Endothelial cell of umbilical vein (primary cell): ENCODE measurements around the gene SIGLEC7. TPM values are rescaled to one million over a fixed set of nuclear protein-coding genes. Genes with fewer than 3 reads are reported as not detected.

Experiments
- BruUV-seq: library from RNA; stranded (reverse); fragments of 400-500 nt; replicated peaks from 2 replicates; lab custom pipeline; 2021; lab: Mats Ljungman, UMichigan
- CTCF ChIA-PET: fragments of 300-600, 350-600 bp; sonication (Branson Sonifier 250); formaldehyde crosslinking; loops from one replicate; lab custom pipeline; 2021; ENCODE audit warnings: antibody characterized with exemption, inconsistent platforms; lab: Charles Lee
- POLR2A ChIA-PET: fragments of 300-600, 350-600 bp; sonication (Branson Sonifier 250); formaldehyde crosslinking; loops from one replicate; lab custom pipeline; 2021; ENCODE audit warnings: antibody characterized with exemption, inconsistent platforms; lab: Charles Lee
- DNase-seq: peaks from one replicate; pipeline ENCODE4 v3.0.0-alpha.2; 2011; ENCODE audit warnings: low read depth, low spot score
- FAIRE-seq: peaks from 2 replicates; lab custom pipeline; 2011; peaks lifted over from hg19 to GRCh38; lab: Jason Lieb, UNC
- H2AFZ ChIP-seq: 2 replicates; pipeline ENCODE4 v1.6.0; 2012; ENCODE audit warnings: low read depth, low read length, control low read depth, inconsistent platforms
- H3K27ac ChIP-seq: 2 replicates; pipeline ENCODE4 v1.5.1; 2011; ENCODE audit warnings: low read depth, mild to moderate bottlenecking, control low read depth, low read length, moderate library complexity; ENCODE audit not compliant: insufficient read depth
- H3K27me3 ChIP-seq, 2 experiments: 2 replicates each; pipeline versions ENCODE4 v1.6.0 to v1.6.1; 2011; ENCODE audit warnings: low read length in 2 of 2, mixed read lengths in 1 of 2; ENCODE audit not compliant: control insufficient read depth in 2 of 2, insufficient read depth in 2 of 2
- H3K36me3 ChIP-seq, 2 experiments: 2 replicates in 1 of 2; 3 replicates in 1 of 2; pipeline ENCODE4 v1.5.1; 2011; ENCODE audit warnings: low read length in 2 of 2, mild to moderate bottlenecking in 1 of 2, moderate library complexity in 1 of 2; ENCODE audit not compliant: control insufficient read depth in 2 of 2, insufficient read depth in 2 of 2; ENCODE audit errors: extremely low read depth in 1 of 2
- H3K4me1 ChIP-seq: 3 replicates; pipeline ENCODE4 v1.5.1; 2011; ENCODE audit warnings: mild to moderate bottlenecking, low read length; ENCODE audit not compliant: control insufficient read depth, insufficient read depth; ENCODE audit errors: extremely low read depth
- H3K4me2 ChIP-seq: 2 replicates; pipeline ENCODE4 v1.6.1; 2011; ENCODE audit warnings: low read length, control low read depth, mixed read lengths; ENCODE audit not compliant: insufficient read depth
- H3K4me3 ChIP-seq, 3 experiments: fragments of 200-600 bp in 1 of 3; sonication (generic), shearing (Covaris generic) in 1 of 3; replicated peaks in 1 of 3; 2 replicates each; pipeline ENCODE4 v1.5.1; 2011 to 2016; ENCODE audit warnings: control low read depth in 3 of 3, low read length in 3 of 3, mild to moderate bottlenecking in 2 of 3, inconsistent platforms in 1 of 3, low read depth in 1 of 3, moderate library complexity in 1 of 3; ENCODE audit not compliant: insufficient read depth in 1 of 3
- H3K79me2 ChIP-seq: 2 replicates; pipeline ENCODE4 v1.6.0; 2012; ENCODE audit warnings: low read length, inconsistent platforms; ENCODE audit not compliant: control insufficient read depth, insufficient read depth
- H3K9ac ChIP-seq: replicated peaks from 2 replicates; pipeline ENCODE3; 2011; ENCODE audit warnings: low read length, control low read depth; ENCODE audit not compliant: insufficient read depth; ENCODE audit errors: extremely low read depth
- H3K9me1 ChIP-seq: replicated peaks from 3 replicates; pipeline ENCODE4 v1.6.0; 2011; ENCODE audit warnings: mild to moderate bottlenecking, low read length; ENCODE audit not compliant: control insufficient read depth, insufficient read depth; ENCODE audit errors: extremely low read depth
- H3K9me3 ChIP-seq: replicated peaks from 2 replicates; pipeline ENCODE4 v1.5.1; 2012; ENCODE audit warnings: low read length, inconsistent platforms; ENCODE audit not compliant: control insufficient read depth, insufficient read depth
- H4K20me1 ChIP-seq: replicated peaks from 2 replicates; pipeline ENCODE3; 2011; ENCODE audit warnings: mild to moderate bottlenecking, low read length; ENCODE audit not compliant: control insufficient read depth, insufficient read depth; ENCODE audit errors: extremely low read depth
- CTCF ChIP-seq, 2 donors: IDR thresholded peaks; 1 replicate in 1 of 2; 2 replicates in 1 of 2; pipeline ENCODE4 v1.5.1; 2011; ENCODE audit warnings: low read length in 2 of 2, mild to moderate bottlenecking in 2 of 2, moderate library complexity in 2 of 2, control low read depth in 1 of 2, inconsistent platforms in 1 of 2, low read depth in 1 of 2; ENCODE audit not compliant: insufficient read depth in 1 of 2; ENCODE audit errors: extremely low read depth in 1 of 2
- EZH2 ChIP-seq: IDR thresholded peaks from 2 replicates; pipeline ENCODE4 v1.6.1; 2012; ENCODE audit warnings: borderline replicate concordance, low read depth, mild to moderate bottlenecking, moderate library complexity, low read length, inconsistent platforms; ENCODE audit not compliant: severe bottlenecking
- FOS ChIP-seq: IDR thresholded peaks from 2 replicates; pipeline ENCODE4 v1.6.1; 2011; ENCODE audit warnings: mild to moderate bottlenecking, low read length, moderate library complexity, borderline replicate concordance; ENCODE audit not compliant: insufficient read depth
- GATA2 ChIP-seq: IDR thresholded peaks from 2 replicates; pipeline ENCODE4 v1.7.0; 2011; ENCODE audit warnings: low read depth, mild to moderate bottlenecking, moderate library complexity, mixed read lengths, low read length; ENCODE audit not compliant: insufficient read length, insufficient read depth
- JUN ChIP-seq: IDR thresholded peaks from 2 replicates; pipeline ENCODE4 v1.6.1; 2011; ENCODE audit warnings: borderline replicate concordance, low read depth; ENCODE audit not compliant: insufficient read length, insufficient read depth
- MAX ChIP-seq: IDR thresholded peaks from 2 replicates; pipeline ENCODE4 v1.6.1; 2011; ENCODE audit not compliant: insufficient read depth, insufficient read length
- MYC ChIP-seq: IDR thresholded peaks from one replicate; pipeline ENCODE4 v1.6.1; 2011; ENCODE audit warnings: mild to moderate bottlenecking, low read depth, low read length
- POLR2A ChIP-seq: IDR thresholded peaks from 2 replicates; pipeline ENCODE4 v1.6.1; 2012; ENCODE audit warnings: low read depth, mild to moderate bottlenecking, control low read depth, low read length
- POLR2AphosphoS5 ChIP-seq: IDR thresholded peaks from 2 replicates; pipeline ENCODE4 v1.6.1; 2012; ENCODE audit warnings: low read depth, mild to moderate bottlenecking, control low read depth, low read length, moderate library complexity; ENCODE audit not compliant: insufficient read depth
- dilution Hi-C: fragments of 300-500 bp; cut with MboI; formaldehyde crosslinking; loops from one replicate; pipeline ENCODE4 v1.15.0; 2019; ENCODE audit warnings: low sequenced_read_pairs; ENCODE audit not compliant: extremely low pct_ligation_motif_present
- intact Hi-C: fragments of 100-400 bp; cut with micrococcal nuclease; formaldehyde crosslinking; loops from one replicate; pipeline ENCODE4 v1.10.0; 2022
- polyA plus RNA-seq, 4 experiments: library from polyadenylated mRNA; depleted of rRNA in 3 of 4; stranded (reverse) in 3 of 4; unstranded in 1 of 4; fragments of >200 nt; gene quantifications; 2 replicates each; pipeline versions ENCODE4 v1.2.1 to v1.2.3, GENCODE V29; 2011 to 2012; ENCODE audit warnings: missing spikeins in 1 of 4
- total RNA-seq: library from RNA; stranded (reverse); gene quantifications from 2 replicates; pipeline ENCODE4 v1.2.3, GENCODE V29; 2021

SIGLEC7 gene
- total and polyA plus RNA-seq, 2 donors (not counting 3 experiments of a cell fraction or from before 2014, with no cell fraction given): not detected

GRCh38 chr19:51196181-51196580 is 54.1 kb downstream of the SIGLEC7 start:
- DNase-seq (no peak), FAIRE-seq (no peak)
- POLR2A ChIA-PET: no interaction called here
- H3K4me2 ChIP-seq: no peak overlapping the region
- dilution Hi-C loops (no loop called here), intact Hi-C loops (no loop called here)
- TF ChIP-seq MAX (no peak), FOS (no peak), GATA2 (no peak), POLR2A (no peak), POLR2AphosphoS5 (no peak), EZH2 (no peak), CTCF (IDR thresholded peaks at IDR 0.05; ENCODE audit: extremely low read depth in 1 of 2, insufficient read depth in 1 of 2, low read depth in 1 of 2, low read length in 2 of 2) (no peak), MYC (no peak), JUN (no peak)
- H3K27ac ChIP-seq: no peak overlapping the region
- H3K4me1 ChIP-seq: no peaks in the 10 kb centered on the region
- H3K79me2 ChIP-seq: no peaks in the 10 kb centered on the region
- H3K36me3 ChIP-seq: no peaks in the 10 kb centered on the region
- no peaks in the 10 kb centered on the region for H3K27me3 ChIP-seq
- no TSS peak for BruUV-seq
- no peaks in the 10 kb centered on the region for H3K9me3 ChIP-seq
- CTCF ChIA-PET: no interaction called here
- no peaks in the 10 kb centered on the region for H4K20me1 ChIP-seq
- no peak overlapping the region for H2AFZ ChIP-seq
- no peaks in the 10 kb centered on the region for H3K9me1 ChIP-seq
- H3K4me3 ChIP-seq: no peak overlapping the region
- H3K9ac ChIP-seq: no peak overlapping the region
